HG03175 (cell line): ENCODE measurements around the gene F10.

Experiments
- ATAC-seq: cut with Tn5 transposase; IDR thresholded peaks from one replicate; pipeline ENCODE4 v1.9.1; 2021; ENCODE audit warnings: mild to moderate bottlenecking, moderate library complexity; ENCODE audit not compliant: unreplicated experiment

F10 gene

DNA sequence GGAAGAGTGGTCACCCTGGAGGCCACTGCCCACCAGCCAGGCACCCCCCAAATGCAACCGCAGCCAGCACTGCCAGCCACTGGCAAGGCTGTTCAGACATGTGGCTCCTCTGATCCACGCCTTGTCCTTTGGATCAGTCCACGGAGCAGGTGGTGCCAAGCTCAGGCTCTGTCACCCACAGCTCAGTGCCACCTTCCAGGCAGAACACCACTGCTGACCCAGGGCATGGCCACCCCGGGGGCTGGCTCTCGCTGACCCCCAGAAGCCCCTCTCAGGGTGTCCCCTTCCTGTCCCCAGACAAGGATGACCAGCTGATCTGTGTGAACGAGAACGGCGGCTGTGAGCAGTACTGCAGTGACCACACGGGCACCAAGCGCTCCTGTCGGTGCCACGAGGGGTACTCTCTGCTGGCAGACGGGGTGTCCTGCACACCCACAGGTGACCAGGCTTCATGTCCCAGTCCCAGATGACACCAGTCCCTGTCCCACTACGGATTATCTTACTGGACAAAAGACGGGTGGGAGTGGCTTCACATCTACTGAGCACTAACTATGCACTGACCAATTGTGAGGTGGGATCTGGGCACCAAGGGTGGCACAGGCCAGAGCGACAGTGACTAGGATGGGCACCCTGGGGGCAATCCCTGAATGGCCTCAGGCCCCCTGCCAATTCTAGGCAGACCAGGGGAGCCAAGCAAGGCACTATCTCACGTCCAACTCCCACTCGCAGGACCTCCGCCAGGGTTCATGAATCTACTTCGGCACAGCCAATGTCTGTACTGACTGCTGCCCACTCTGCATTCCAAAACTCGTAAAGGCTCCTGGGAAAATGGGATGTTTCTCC lies 7.0 kb upstream of the F10 start:
- no peak for ATAC-seq

- no peak for ATAC-seq
These were observed 6.3 kb upstream of the F10 start for GRCh38 chr13:113116206-113116800.

- ATAC-seq: no peak
These were observed 5.7 kb upstream of the F10 start for GRCh38 chr13:113116871-113117271.

DNA sequence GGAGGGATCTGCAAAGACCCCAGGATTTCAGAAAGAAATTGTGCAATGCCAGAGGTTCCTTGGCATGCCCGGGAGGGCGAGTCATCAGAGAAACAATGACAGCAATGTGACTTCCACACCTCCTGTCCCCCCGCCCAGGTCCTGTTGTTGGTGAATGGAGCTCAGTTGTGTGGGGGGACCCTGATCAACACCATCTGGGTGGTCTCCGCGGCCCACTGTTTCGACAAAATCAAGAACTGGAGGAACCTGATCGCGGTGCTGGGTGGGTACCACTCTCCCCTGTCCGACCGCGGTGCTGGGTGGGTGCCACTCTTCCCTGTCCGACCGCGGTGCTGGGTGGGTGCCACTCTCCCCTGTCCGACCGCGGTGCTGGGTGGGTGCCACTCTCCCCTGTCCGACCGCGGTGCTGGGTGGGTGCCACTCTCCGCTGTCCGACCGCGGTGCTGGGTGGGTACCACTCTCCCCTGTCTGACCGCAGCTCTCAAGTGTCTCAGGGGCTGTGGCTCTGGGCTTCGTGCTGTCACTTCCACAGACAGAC lies 5.2 kb upstream of the F10 start:
- ATAC-seq: no peak

DNA sequence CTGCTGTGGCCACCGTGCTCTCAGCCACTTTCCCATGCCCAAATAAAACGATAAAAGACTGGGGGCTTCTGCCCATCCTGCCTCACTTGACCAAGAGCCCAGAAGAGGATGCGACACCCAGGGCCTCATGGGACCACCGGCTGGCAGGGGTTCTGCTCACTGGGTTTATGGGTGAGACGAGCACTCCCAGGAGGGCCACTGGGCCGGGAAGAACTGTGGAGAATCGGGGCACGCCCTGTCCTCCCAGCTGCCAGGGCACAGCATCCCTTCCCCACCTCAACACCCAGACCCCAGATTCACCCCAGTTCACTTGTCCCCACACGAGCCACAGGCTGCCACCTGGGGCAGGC lies 4.7 kb upstream of the F10 start:
- no peak for ATAC-seq

DNA sequence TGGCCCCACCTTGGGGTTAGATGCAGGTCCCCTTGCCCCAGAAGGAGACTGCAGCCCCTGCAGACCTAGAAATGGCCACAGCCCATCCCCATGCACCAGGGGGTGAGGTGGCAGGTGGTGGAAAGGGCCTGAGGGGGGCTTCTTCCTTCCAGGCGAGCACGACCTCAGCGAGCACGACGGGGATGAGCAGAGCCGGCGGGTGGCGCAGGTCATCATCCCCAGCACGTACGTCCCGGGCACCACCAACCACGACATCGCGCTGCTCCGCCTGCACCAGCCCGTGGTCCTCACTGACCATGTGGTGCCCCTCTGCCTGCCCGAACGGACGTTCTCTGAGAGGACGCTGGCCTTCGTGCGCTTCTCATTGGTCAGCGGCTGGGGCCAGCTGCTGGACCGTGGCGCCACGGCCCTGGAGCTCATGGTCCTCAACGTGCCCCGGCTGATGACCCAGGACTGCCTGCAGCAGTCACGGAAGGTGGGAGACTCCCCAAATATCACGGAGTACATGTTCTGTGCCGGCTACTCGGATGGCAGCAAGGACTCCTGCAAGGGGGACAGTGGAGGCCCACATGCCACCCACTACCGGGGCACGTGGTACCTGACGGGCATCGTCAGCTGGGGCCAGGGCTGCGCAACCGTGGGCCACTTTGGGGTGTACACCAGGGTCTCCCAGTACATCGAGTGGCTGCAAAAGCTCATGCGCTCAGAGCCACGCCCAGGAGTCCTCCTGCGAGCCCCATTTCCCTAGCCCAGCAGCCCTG lies 4.2 kb upstream of the F10 start:
- ATAC-seq: no peak

GRCh38 chr13:113119166-113119821 lies 3.3 kb upstream of the F10 start:
- no peak for ATAC-seq

- ATAC-seq: no peak
These were observed 2.8 kb upstream of the F10 start for GRCh38 chr13:113119822-113120189.

- no peak for ATAC-seq
These were observed 2.1 kb upstream of the F10 start for GRCh38 chr13:113120300-113121182.

DNA sequence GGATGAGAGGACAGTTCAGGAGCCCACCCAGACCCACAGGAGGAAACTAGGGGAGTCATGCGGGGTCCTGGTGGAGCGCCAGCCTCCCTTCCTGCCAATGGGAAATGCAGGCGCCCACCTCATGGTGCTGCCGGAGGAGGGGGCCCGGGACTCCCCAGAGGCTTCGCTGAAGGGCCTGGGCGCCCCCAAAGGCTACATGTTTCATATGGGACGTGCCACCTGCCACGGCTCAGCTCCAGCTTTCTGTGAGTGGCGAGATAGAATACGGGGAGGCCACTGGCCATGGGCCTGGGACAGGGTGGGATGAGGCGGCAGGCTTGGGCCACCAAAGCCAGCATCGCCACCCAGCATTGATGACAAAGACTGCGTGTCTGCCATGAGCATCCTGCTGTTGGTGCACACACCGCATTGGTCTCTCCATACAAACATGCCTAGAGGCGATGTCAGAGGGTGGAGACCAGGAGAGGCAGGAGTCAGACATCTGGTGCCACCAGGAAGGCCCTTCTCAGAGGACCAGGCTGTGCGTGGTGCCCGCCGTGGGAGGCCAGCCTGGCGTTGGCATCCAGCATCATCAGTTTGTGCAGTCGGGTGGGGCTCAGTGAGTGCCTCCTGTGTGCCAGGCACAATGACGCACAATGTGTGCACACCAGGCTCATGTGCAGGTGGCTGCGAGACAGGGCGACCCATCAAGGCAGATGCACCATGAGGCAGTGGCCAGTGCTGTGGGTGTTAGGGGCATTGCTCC lies 1.2 kb upstream of the F10 start:
- no peak for ATAC-seq

GRCh38 chr13:113121928-113122471 lies 599 bp upstream of the F10 start:
- no peak for ATAC-seq

DNA sequence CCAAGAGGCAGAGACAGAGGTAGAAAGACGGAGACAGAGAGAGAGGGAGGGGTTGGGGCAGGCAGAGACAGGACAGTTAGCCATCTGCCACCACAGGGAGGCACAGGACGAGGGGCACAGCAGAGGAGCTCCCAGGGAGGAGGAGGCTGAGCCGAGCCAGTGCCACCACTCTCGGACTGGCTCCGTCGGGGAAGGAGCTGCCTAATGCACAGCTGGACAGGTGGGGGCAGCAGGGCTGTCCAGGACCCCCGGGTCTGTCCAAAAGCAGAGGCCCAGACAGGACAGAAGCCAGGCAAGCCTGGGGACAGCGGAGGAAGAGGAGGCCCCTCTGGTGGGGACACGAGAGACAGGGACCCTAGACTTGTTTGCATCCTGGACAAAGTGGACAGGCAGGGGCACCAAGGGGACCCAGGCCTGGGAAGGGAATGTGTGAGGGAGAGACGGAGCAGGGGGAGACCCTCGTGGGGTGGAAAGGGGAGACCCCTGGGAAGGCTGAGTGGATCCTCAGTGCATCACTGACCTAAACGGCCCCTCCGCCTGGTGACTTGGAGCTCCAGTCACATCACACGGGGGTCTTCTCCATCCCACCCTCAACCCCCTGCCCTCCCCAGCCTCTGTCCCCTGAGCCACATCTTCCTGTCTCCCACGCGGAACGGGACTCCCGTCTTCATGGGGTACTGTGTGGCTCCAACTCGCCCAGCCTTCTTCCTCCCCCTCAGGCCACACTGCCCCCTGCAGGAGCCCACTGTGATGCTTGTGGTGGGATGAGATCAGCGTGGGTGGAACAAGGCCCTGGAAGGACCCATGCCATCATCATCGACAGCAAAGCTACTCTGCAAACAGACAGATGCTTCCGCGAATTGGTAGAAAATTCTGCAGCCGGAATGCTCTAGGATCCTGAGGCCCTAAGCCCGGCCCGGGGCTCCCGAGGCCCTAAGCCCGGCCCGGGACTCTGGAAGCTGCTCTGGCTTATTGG lies 915 bp downstream of the F10 start:
- ATAC-seq: no peak

GRCh38 chr13:113124211-113124970 lies 1.8 kb downstream of the F10 start:
- ATAC-seq: no peak

DNA sequence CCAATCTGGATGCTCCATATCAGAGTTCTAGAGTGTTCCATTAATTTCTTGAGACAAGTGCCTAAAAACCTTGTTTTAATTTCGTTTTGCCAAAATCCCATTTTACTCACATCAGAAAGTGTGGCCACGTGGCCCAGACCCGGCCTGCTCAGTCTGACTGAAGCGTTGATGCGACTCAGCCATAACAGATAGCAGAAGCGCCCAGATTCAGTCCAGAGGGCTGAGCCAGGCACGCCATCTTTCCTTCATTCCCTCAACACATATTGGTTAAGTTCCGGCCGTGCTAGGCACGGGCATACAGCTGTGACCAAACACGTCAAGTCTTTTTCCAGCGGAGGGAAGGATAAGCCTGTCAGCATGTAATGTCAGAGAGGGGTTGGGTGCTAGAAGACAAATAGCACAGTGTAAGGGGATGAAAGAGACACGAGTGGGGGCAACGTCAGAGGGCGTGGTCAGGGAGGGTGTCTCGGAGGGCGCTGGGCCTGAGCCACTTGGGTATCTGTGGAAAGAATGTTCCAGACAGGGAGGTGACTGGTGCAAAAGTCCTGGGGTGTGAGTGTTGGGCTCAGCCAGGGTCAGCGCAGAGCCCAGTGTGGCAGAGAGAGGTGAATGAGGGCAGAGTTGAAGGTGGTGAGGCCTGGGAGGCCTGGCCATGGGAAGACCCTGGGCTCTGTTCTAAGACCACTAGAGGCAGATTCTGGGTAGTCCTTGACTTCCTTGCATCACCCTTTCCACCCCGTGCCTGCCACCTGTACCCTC lies 3.1 kb downstream of the F10 start:
- no peak for ATAC-seq

- no peak for ATAC-seq
These were observed 3.9 kb downstream of the F10 start for GRCh38 chr13:113126265-113127150.

- ATAC-seq: no peak
These were observed 6.9 kb downstream of the F10 start for GRCh38 chr13:113129480-113129879.
